Mesenteric fat pad (tissue), 1 donor: Measurements from ENCODE around the gene ASTN2. TPM values are rescaled to one million over a fixed set of nuclear protein-coding genes. Genes with fewer than 3 reads are reported as not detected.

Source experiments
- DNase-seq: peaks from one replicate; pipeline ENCODE4 v3.0.0-alpha.2; 2020; ENCODE audit warnings: low spot score
- total RNA-seq: library from RNA; stranded (reverse); fragmentation: NEBNext Ultra II Directional; extraction: Animal tissue kit (Norgen Biotek cat#: 25700); gene quantifications from one replicate; pipeline ENCODE4 v1.2.1, GENCODE V29; 2021
- donor health status: DM: yes; HTN: yes; CAD: no.

Gene ASTN2
- total RNA-seq, 1 donor from 2014 or later, result 3.1 TPM

DNA sequence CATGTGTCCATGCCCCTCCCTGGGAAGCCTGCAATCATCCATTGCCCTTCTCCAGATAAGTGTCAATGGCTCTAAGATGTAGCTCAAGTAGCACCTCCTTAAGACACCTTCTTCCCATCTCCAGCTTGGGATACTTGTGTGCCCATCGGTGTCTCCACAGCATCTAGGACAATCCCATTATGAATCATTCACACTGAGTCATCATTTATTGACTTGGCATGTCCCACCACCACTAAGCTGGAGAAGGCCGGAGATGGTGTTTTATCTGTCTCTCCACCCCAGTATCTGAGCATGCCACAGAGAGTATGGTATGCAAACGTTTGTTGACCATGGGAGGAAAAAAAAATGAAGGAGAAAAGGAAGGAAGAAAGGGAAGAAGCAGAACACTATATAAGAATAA, 385.5 kb downstream of the ASTN2 start:
- DNase-seq, result no peak

GRCh38 chr9:117028103-117028858, 386.6 kb downstream of the ASTN2 start:
- no peak for DNase-seq

- no peak for DNase-seq
These were observed 393.0 kb downstream of the ASTN2 start for GRCh38 chr9:117021906-117022305.

GRCh38 chr9:117018966-117019617, 395.8 kb downstream of the ASTN2 start:
- DNase-seq, result no peak

DNA sequence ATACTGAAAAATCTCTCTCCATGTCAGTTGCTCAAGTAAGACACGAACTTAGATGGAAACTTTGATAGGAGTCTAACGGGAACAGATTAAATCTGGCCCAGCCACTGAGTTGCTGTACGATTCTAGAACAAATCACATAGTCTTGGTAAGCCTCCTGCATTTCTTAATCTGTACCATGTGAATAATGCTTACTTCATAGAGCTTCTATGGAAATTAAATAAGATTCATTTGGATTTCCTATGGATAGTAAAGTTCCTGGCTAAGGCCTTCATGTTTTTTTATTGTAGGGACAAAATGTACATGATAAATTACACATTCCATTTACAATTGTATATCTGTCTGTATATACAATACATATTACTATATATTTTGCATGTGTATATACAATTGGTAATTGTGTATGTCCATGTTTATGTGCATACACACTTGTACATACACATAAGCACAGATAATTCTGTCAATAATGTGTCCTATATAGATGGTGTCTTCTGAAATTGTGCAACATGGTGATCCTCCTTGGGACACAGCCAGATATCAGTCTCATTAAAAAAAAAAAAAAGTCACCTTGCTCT, 397.4 kb downstream of the ASTN2 start:
- no peak for DNase-seq

DNA sequence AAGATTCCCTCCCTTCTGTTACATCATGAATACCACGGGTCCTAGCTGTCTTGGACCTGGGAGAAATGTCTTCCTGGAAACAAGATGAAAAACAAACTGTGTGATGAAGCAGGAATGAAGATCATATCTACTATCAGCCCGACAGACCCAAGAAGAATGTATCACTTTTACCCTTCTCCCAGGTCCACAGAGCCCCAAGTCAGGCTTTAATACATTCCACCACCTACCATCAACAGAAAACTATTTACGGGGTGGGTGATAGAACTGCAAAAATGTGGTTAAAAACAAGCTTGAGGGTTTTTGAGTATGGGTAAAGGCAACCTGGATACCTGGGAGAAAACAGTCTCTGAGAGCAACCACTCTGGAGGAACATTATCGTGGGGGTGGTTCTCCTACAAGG, 400.8 kb downstream of the ASTN2 start:
- no peak for DNase-seq

DNA sequence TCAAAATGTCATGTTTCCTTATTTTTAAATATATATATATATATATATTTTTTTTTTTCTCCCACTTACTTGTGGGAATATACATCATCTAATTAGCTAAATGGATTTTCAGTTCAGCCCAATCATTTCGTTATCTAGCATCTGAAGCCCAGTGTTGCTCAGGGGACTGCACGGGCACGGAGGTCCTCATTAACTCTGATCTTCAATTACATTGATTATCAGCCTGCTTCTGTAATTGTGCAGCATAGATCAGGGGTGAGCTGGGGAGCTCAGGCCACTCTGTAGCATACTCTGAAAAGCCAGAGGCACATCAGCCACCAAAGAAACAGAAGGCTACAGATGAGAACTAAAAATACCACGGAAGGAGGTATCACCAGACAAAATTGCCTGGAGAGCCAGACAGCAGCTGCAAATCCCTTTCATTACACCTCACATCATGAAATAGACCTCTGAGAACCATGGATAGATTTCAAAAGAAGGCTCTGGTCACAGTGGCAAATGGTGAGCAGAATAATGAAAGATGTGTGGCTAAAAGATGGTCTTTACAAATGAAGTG, 401.3 kb downstream of the ASTN2 start:
- no peak for DNase-seq

- no peak for DNase-seq
These were observed 404.8 kb downstream of the ASTN2 start for GRCh38 chr9:117010061-117010460.

DNA sequence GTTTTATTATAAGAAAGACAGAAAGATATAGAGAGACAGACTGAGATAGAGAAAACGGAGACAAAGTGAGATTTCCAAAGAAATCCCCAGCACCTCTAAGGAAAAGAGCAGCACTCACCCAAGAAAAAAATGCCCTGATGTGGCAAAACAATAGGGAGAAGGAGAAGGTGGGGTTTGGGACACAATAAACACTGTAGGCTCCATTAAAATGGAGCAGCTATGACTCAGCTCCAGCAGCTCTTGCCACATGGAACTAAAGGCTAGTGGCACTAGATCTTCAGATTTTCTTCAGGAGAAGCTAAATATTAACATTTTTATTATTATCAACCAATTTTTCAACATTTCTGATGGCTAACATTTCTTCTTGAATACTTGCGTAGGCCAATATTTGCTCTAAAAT, 406.0 kb downstream of the ASTN2 start:
- no peak for DNase-seq

GRCh38 chr9:117008461-117008860, 406.4 kb downstream of the ASTN2 start:
- DNase-seq, result no peak

DNA sequence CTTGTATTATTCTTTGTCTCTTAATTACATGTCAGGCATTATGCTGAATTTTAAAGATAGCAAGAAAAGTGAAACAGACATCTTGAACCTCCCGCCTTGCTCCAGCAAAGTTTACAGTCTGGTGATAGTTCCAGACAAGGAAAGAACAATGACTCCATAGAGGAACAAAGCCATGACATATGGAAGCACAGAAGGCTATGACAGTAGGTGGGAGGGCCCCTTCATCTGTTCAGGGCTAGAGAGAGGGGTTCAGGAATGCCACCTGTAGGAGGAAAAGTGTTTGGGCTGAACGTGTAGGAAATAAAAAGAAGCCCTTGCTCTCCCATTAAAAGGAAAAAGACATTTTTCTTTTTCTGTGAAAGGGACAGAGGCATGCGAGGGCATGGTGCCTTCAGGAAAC, 412.2 kb downstream of the ASTN2 start:
- DNase-seq, result no peak

GRCh38 chr9:117000834-117001233, 414.0 kb downstream of the ASTN2 start:
- DNase-seq, result no peak

- DNase-seq, result no peak
These were observed 414.6 kb downstream of the ASTN2 start for GRCh38 chr9:117000196-117000723.

- DNase-seq, result no peak
These were observed 416.6 kb downstream of the ASTN2 start for GRCh38 chr9:116998305-116998704.

DNA sequence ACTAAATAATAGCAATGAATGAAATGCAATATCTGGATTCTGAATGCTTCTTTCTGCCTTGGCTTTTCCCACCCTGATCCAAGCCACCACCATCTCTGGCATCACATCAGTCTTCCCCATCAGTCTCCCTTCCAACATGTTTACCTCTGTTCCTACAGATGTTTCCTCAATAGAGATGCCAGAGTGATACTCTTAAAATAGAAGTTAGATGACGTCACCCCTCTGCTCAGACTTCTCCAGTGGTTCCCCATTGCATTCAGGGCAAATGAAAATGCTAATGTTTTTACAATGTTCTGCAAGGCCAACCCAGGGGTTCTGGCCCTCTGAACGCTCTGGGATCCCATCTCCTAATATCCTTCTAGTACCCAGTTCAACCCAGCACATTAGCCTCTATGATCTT, 422.0 kb downstream of the ASTN2 start:
- no peak for DNase-seq

DNA sequence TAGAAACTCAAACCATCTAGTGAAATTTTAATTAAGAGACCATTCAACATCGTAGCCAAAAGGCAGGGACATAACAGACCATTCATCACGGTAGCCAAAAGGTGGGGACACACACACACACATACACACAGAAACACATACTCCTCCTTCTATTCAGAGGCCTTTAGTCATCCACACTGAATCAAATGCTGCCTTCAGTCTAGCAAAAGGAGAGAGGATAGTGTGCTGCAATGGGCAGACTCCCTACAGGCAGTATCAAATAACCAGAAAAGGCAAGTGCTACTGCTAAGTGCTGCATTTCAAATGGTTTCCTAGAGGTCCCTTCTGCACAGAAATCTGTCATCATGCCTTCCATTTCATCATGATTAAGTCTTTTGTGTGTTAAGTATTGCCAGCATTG, 423.8 kb downstream of the ASTN2 start:
- DNase-seq, result no peak

GRCh38 chr9:116990592-116990991, 424.3 kb downstream of the ASTN2 start:
- DNase-seq, result no peak

- DNase-seq, result no peak
These were observed 427.0 kb downstream of the ASTN2 start for GRCh38 chr9:116987721-116988485.

GRCh38 chr9:116986015-116986414, 428.8 kb downstream of the ASTN2 start:
- no peak for DNase-seq

GRCh38 chr9:116985596-116985995, 429.3 kb downstream of the ASTN2 start:
- DNase-seq, result no peak

GRCh38 chr9:116984111-116984510, 430.7 kb downstream of the ASTN2 start:
- no peak for DNase-seq
